HFF-Myc (cell line): ENCODE measurements around the gene SLC37A4.
"Not testable (repeated sequence)": the region's sequence is repeated elsewhere in the genome, so short reads cannot be mapped to it uniquely, and the experiment has no call there.

ENCODE experiments used
- DNase-seq: peaks from one replicate; pipeline ENCODE4 v3.0.0-alpha.2; 2011; ENCODE audit warnings: low read depth; ENCODE audit errors: extremely low read depth
- H3K4me3 ChIP-seq: replicated peaks from 2 replicates; pipeline ENCODE4 v1.5.1; 2011; ENCODE audit warnings: low read depth, mild to moderate bottlenecking, control low read depth, low read length
- CTCF ChIP-seq: IDR thresholded peaks from 2 replicates; pipeline ENCODE4 v1.5.1; 2012; ENCODE audit warnings: mild to moderate bottlenecking, low read depth, low read length, control low read depth; ENCODE audit errors: missing control alignments

SLC37A4 gene

GRCh38 chr11:119000906-119001305 lies 29.8 kb downstream of the SLC37A4 start:
- DNase-seq = no peak
- TF ChIP-seq CTCF = no peak

GRCh38 chr11:118998822-118999221 lies 31.9 kb downstream of the SLC37A4 start:
- DNase-seq = peak; percentile 60
- peak overlapping the region; percentile 89 for H3K4me3 ChIP-seq
- TF ChIP-seq CTCF = no peak

More at GRCh38 chr11:119000906-119001305, 29.8 kb downstream of the SLC37A4 start:
- no peak overlapping the region for H3K4me3 ChIP-seq

- peak overlapping the region; percentile 89 for H3K4me3 ChIP-seq
- TF ChIP-seq CTCF = no peak
- DNase-seq = no peak
Measured at GRCh38 chr11:118998388-118998717, 32.3 kb downstream of the SLC37A4 start.

- peak; percentile 52 for DNase-seq
- no peak for TF ChIP-seq CTCF
- peak within 1 kb of the TSS; percentile 89 for H3K4me3 ChIP-seq
Measured at GRCh38 chr11:118997627-118998387, 32.9 kb downstream of the SLC37A4 start, which contains the start of gene CENATAC. Gene CENATAC (plus strand): TSS chr11:118998138. CDS start chr11:118998198, 60 bp downstream.

GRCh38 chr11:118996926-118997626 lies 33.6 kb downstream of the SLC37A4 start:
- no peak for DNase-seq

GRCh38 chr11:118991486-118992038 lies 39.1 kb downstream of the SLC37A4 start:
- DNase-seq, H3K4me3 ChIP-seq: not testable (repeated sequence)

More at GRCh38 chr11:118996926-118997626, 33.6 kb downstream of the SLC37A4 start:
- peak overlapping the region; percentile 89 for H3K4me3 ChIP-seq
- TF ChIP-seq CTCF = peak; percentile 18

GRCh38 chr11:118988280-118988679 lies 42.4 kb downstream of the SLC37A4 start:
- TF ChIP-seq CTCF = no peak
- DNase-seq = no peak
- no peak overlapping the region for H3K4me3 ChIP-seq
